Stimulated activated naive B cell treated with anti-CD40 and anti-IgM and Interleukin-4, amounts not matched to agents 10 μg/mL and 1 μg/mL and 100 μg/mL, for 72 hours (primary cell): Measurements from ENCODE around the gene ADGRB3.

Experiments used
- ATAC-seq, 2 donors: fragments of 150-1000 bp; cut with Tn5 transposase; replicated peaks; 2 replicates each; pipeline ENCODE4 v1.10.0; 2021; ENCODE audit warnings: moderate library complexity in 1 of 2
- DNase-seq: peaks from one replicate; pipeline ENCODE4 v3.0.0; 2021
- H3K27ac Mint-ChIP-seq: one replicate; pipeline ENCODE4 v1.8.0; 2022; ENCODE audit warnings: mild to moderate bottlenecking, mixed read lengths
- H3K27me3 Mint-ChIP-seq, 2 donors: one replicate each; pipeline ENCODE4 v1.8.0; 2022; ENCODE audit warnings: mixed read lengths in 2 of 2
- H3K36me3 Mint-ChIP-seq, 2 donors: one replicate each; pipeline ENCODE4 v1.8.0; 2022; ENCODE audit warnings: mixed read lengths in 2 of 2, mild to moderate bottlenecking in 1 of 2
- H3K4me1 Mint-ChIP-seq, 2 donors: one replicate each; pipeline ENCODE4 v1.8.0; 2022; ENCODE audit warnings: mixed read lengths in 2 of 2, mild to moderate bottlenecking in 1 of 2
- H3K4me3 Mint-ChIP-seq, 2 donors: one replicate each; pipeline ENCODE4 v1.8.0; 2022; ENCODE audit warnings: mild to moderate bottlenecking in 2 of 2, mixed read lengths in 2 of 2, moderate library complexity in 1 of 2
- H3K9me3 Mint-ChIP-seq, 2 donors: one replicate each; pipeline ENCODE4 v1.8.0; 2022; ENCODE audit warnings: mixed read lengths in 2 of 2, mild to moderate bottlenecking in 1 of 2

ADGRB3 gene

DNA sequence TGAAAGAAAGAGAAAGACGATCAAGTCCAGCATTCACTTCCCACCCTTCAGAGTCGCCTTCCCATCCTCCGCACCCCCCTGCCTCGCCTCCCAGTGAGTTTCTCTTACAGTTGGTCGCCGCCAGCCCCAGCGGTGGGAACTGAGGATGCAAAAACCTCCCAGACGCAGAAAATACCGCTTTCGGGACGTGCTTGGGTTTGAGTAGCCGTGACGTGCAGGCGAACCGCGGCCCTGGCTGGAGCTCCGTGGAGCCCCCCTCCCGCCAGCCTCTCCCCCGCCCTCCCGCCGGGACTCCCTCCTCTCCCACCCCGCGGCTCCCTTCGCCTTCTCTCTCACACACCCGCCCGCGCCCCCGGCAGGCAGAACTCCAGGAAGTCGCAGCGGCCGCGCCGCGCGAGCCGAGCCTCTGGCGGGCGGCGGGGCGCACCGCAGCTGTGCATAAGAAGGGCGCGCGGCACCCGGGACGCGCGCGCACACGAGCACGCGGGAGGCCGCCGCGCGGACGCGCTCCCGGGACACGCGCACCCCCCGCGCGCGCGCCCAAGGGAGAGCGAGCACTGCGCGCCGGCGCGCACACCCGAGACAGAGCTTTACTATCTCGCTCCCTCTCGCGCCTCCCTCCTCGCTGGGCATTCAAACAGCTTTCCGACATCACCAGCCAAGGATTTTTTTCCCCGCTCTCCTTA lies at the start of gene ADGRB3:
Gene ADGRB3, plus strand, starts transcription at position 557 of the 686 bp plus-strand sequence. CDS start 3,394 bp downstream, outside the sequence.
- peaks cover 45 to 66% of the 10 kb centered on the region in 2 donors for H3K27me3 Mint-ChIP-seq
- peak within 1 kb of the TSS; percentile 81 for H3K4me3 Mint-ChIP-seq
- ATAC-seq, result peak; percentile 74 to 80
- no peaks in the 10 kb centered on the region for H3K36me3 Mint-ChIP-seq
- peak; percentile 9 for DNase-seq
- peak within 1 kb of the TSS; percentile 65 for H3K27ac Mint-ChIP-seq
- H3K9me3 Mint-ChIP-seq, result no peaks in the 10 kb centered on the region
- H3K4me1 Mint-ChIP-seq, result peaks cover 13 to 28% of the 10 kb centered on the region in 2 donors

DNA sequence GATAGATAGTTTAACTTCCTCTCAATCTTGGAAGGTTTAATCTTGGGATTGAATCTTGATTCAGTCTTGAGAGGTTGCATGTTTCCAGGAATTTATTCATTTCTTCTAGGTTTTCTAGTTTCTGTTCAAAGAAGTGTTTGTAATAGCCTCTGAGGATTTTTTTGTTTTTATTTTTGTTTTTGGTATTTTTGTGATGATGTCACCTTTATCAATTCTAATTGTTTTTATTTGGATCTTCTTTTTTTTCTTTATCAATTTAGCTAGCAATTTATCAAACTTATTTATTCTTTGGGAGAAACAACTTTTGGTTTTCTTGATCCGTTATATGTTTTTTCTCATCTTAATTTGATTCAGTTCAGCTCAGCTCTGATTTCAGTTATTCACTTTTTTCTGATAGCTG lies 41.5 kb upstream of the ADGRB3 start:
- no peaks in the 10 kb centered on the region for H3K36me3 Mint-ChIP-seq
- H3K4me3 Mint-ChIP-seq, result no peak overlapping the region
- H3K27me3 Mint-ChIP-seq, result no peaks in the 10 kb centered on the region
- no peak overlapping the region for H3K27ac Mint-ChIP-seq
- peaks cover 9 to 14% of the 10 kb centered on the region in 2 donors for H3K9me3 Mint-ChIP-seq
- no peaks in the 10 kb centered on the region for H3K4me1 Mint-ChIP-seq
- ATAC-seq, result no peak
- DNase-seq, result no peak

DNA sequence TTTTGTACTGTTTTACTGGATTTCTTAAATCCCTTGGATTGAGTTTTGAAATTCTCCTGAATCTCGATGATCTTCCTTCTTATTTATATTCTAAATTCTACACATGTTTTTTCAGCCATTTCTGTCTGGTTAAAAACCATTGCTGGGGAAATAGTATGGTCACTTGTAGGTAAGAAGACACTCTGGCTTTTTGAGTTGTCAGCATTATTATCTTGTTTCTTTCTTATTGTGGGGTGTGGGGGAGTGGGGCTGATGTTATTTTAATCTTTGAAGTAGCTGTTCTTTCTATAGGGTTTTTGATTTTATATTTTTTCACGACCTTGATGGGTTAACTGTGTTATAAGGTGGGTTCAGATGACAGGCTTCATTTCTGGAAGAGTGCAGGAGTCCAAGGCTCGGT lies 37.4 kb upstream of the ADGRB3 start:
- no peaks in the 10 kb centered on the region for H3K4me1 Mint-ChIP-seq
- H3K27ac Mint-ChIP-seq, result no peak overlapping the region
- H3K9me3 Mint-ChIP-seq, result peaks cover 4 to 5% of the 10 kb centered on the region in 2 donors
- no peak overlapping the region for H3K4me3 Mint-ChIP-seq
- DNase-seq (no peak), ATAC-seq (no peak)
- H3K27me3 Mint-ChIP-seq, result no peaks in the 10 kb centered on the region
- H3K36me3 Mint-ChIP-seq, result no peaks in the 10 kb centered on the region

DNA sequence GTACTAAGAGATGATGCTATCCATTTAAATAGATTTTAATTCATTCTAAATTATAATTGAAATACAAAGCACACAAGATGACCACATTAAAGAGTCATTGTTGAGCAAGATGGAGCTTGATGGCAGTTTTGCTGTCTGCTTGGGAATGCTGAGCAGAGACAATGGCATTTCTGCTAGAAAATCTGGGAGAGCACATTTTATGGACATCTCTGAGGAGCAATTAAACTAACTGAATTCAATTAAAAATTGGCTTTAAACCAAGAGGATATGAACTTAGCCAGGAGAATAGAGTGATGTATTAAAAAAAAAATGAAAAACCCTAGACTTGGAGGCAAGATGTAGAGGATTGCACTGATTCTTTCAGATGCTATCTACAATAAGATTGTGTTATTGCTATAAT lies 19.1 kb upstream of the ADGRB3 start:
- Mint-ChIP-seq H3K36me3 (no peaks in the 10 kb centered on the region), H3K27ac (no peak overlapping the region), H3K4me1 (no peaks in the 10 kb centered on the region), H3K27me3 (no peaks in the 10 kb centered on the region), H3K9me3 (no peaks in the 10 kb centered on the region), H3K4me3 (no peak overlapping the region)
- ATAC-seq (no peak), DNase-seq (no peak)

DNA sequence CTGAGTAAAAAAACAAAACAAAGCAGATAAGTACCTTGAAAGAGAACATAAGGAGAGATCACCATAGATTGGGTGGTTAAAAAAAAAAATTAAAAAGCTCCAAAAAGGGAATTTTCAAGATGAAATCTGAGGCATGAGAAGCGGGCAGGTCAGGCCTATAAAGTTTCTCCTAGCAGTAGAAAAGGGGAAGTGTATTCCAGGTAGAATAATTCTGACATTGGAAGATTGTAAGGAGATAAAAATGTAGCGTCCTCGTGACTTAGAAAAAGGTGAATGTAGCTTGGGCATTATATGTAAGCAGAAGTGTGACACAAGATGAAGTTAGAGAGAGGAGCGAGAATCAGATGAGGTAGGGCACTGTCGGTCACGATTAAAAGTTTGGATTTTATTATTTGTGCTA lies 9.1 kb upstream of the ADGRB3 start:
- ATAC-seq (no peak), DNase-seq (no peak)
- Mint-ChIP-seq H3K4me3 (no peak overlapping the region), H3K27me3 (peaks cover 0 to 11% of the 10 kb centered on the region in 2 donors), H3K36me3 (no peaks in the 10 kb centered on the region), H3K4me1 (no peaks in the 10 kb centered on the region), H3K9me3 (peaks cover 0 to 2% of the 10 kb centered on the region in 2 donors), H3K27ac (no peak overlapping the region)

DNA sequence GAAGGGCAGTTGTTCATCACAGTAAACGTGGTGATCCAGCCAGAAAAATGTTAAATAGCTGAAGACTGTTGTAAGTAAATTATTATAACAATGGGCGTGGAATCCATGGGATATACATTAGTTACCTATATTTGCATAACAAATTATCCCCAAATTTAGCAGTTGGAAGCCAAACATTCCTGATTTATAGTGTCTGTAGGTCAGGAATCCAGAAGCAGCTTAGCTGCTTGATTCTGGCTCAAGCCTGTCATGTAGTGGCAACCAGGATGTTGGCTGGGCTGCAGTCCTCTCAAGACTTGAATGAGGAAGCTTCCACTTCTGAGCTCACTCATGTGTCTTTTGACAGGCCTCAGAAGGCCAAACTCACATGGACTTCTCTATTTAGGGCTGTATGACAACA lies 6.9 kb upstream of the ADGRB3 start:
- Mint-ChIP-seq H3K9me3 (peaks cover 0 to 2% of the 10 kb centered on the region in 2 donors), H3K4me3 (no peak overlapping the region), H3K27me3 (peaks cover 0 to 13% of the 10 kb centered on the region in 2 donors), H3K27ac (no peak overlapping the region), H3K36me3 (no peaks in the 10 kb centered on the region), H3K4me1 (no peaks in the 10 kb centered on the region)
- ATAC-seq (no peak), DNase-seq (no peak)

DNA sequence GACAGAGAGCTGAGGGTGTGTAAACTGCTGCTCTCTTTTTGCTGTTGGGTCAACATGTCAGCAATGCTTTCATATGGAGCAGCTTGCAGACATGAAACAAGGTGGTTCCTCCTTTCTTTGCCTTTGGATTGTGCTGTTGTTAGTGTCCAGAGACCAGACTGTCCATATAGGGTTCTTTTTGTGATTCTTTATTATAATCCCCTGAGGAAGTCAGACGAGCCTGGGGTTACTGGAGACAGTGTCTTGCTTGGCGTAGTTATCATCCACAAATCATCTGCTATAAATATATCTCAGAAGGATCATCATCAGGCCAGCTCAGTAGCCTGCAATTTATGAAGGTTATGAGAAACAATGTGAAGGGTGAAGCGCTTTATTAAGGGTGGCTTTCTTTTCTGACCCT lies 2.3 kb upstream of the ADGRB3 start:
- Mint-ChIP-seq H3K27ac (no peak overlapping the region), H3K27me3 (peaks cover 33 to 55% of the 10 kb centered on the region in 2 donors), H3K9me3 (peaks cover 0 to 2% of the 10 kb centered on the region in 2 donors), H3K4me1 (peaks cover 13 to 26% of the 10 kb centered on the region in 2 donors), H3K4me3 (no peak overlapping the region), H3K36me3 (no peaks in the 10 kb centered on the region)
- DNase-seq (no peak), ATAC-seq (no peak)

DNA sequence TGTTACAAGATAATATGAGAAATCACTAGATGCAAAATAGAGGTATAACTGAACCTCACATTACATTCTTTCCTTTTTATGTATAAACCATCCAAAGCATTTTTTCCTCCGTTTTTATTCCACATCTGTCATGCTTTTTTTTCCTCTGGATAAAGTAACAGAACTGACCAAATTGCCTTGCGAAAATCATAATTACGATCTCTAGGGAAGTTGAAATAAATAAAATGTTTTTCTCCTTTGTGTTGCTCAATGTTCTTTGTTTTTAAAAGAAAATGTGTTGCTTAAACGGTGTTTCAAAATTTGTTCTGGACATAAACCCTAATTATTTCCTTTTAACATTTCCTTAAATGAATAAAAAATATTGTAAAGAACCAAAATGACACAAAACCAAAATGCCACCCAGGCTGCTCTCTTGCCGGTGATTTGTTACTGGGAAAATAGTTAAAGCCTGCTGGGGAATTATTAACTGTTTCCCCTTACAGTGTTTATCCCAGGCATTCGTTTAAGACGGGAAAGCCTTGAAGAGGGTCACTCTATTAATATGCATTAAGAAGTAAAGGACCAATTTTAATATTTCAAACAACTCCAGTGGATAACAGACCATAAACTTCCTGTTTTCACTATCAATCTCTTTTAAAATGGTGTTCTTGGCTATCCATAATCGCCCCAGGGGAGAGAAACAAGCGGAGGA lies 1.7 kb upstream of the ADGRB3 start:
- Mint-ChIP-seq H3K27me3 (peaks cover 36 to 60% of the 10 kb centered on the region in 2 donors), H3K4me3 (no peak overlapping the region)

DNA sequence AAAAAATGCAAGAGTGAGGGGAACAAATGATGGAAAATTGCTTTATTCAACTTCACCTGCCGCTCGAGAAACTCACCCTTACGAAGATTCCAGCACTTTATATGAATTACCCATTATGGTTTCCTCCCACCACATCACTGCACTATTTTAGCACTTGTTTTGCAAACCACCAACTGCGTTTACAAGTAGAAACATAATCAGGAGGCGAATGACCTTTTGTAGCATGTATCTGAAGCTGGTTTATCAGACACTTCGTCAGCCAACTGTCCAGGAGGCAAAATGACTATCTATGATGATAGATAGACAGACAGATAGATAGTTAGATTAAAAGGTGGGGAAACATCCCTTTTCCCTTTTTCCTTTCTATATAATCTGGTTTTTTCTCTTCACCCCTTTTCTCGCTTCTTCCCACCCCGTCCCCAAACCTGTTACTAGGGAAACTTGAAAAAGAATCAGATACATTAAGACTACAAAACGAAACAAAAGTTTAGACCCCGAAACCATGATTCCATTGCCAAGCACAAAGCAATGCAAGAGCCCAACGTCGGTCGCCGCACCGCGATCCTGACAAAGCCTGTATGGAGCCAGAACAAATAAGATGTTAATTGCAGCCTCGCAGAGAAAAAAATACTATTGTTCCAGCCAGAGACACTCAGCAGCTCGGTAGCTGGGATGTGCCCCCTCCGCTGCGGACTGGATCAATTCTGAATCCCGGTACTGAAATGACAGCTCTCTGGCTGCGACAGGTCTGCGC lies 933 bp upstream of the ADGRB3 start:
- DNase-seq (no peak), ATAC-seq (peak in 1 of 2 donors; percentile 26)
- Mint-ChIP-seq H3K27ac (peak overlapping the region; percentile 22), H3K4me1 (peaks cover 13 to 26% of the 10 kb centered on the region in 2 donors), H3K4me3 (peak overlapping the region; percentile 81), H3K9me3 (no peaks in the 10 kb centered on the region), H3K27me3 (peaks cover 38 to 60% of the 10 kb centered on the region in 2 donors), H3K36me3 (no peaks in the 10 kb centered on the region)

More for the DNA sequence above, 1.7 kb upstream of the ADGRB3 start:
- no peak overlapping the region for H3K27ac Mint-ChIP-seq
- no peaks in the 10 kb centered on the region for H3K36me3 Mint-ChIP-seq
- ATAC-seq, result no peak
- peaks cover 0 to 2% of the 10 kb centered on the region in 2 donors for H3K9me3 Mint-ChIP-seq
- DNase-seq, result no peak
- H3K4me1 Mint-ChIP-seq, result peaks cover 13 to 26% of the 10 kb centered on the region in 2 donors

DNA sequence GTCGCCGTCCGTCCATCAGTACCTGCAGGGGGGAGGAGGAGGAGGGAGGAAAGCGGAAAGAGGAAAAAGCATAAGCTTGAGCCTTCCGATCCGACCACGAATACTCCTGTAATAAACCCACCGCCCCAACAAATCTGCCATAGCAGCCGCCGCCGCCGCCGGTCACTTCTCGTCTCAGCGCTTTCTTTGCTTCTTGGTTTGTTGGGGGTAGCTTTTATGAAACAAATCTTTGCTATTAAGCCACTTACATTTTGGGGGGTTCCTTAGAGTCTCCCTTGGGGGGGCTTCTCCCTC lies 277 bp downstream of the ADGRB3 start:
- H3K27me3 Mint-ChIP-seq, result peaks cover 50 to 66% of the 10 kb centered on the region in 2 donors
- H3K4me1 Mint-ChIP-seq, result peaks cover 15 to 32% of the 10 kb centered on the region in 2 donors
- peak overlapping the region; percentile 65 for H3K27ac Mint-ChIP-seq
- no peaks in the 10 kb centered on the region for H3K36me3 Mint-ChIP-seq
- H3K9me3 Mint-ChIP-seq, result no peaks in the 10 kb centered on the region
- DNase-seq (no peak), ATAC-seq (peak in 1 of 2 donors; percentile 14)
- H3K4me3 Mint-ChIP-seq, result peak overlapping the region; percentile 81

DNA sequence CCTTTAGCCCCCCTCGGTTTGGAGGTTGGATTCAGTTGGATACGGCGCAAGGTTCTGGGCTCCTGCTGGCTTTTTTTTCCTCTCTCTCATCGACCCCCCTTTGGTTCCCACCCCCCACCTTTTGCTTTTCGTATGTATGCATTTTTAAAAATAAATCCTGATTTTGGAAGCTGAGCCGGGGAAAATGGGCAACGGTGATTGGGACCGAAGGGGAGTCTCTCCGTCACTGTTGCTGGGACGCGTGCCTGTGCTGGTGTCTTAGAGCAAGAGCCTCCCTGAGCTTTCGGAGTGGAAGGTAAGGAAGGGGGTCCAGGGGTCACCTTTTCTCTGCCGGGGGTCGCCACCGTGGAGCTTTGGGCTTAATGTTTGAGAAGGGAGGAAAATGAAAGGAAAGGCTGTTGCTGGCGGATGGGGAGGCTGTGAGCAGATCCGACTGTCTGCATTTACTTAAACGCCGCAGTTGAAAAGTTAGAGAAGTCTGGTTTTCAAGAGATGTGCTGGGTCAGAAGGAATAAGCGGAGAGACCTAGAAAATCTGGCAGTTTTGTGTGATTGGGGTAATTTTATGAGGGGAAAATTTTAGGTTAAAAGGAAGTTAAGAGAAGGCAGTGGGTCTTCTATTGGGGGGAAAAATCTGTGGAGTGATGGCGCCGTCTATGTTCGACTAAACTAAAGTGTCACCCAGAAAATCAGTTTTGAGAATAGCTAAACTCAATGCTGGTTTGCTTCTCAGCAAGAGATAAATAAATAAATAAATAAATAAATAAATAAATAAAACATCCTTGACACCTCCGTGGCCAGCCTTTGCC lies 828 bp downstream of the ADGRB3 start:
- H3K36me3 Mint-ChIP-seq, result no peaks in the 10 kb centered on the region
- H3K27me3 Mint-ChIP-seq, result peaks cover 54 to 63% of the 10 kb centered on the region in 2 donors
- H3K4me3 Mint-ChIP-seq, result peak overlapping the region; percentile 81
- H3K4me1 Mint-ChIP-seq, result peaks cover 15 to 37% of the 10 kb centered on the region in 2 donors
- H3K27ac Mint-ChIP-seq, result no peak overlapping the region
- no peaks in the 10 kb centered on the region for H3K9me3 Mint-ChIP-seq
- ATAC-seq (no peak), DNase-seq (no peak)

DNA sequence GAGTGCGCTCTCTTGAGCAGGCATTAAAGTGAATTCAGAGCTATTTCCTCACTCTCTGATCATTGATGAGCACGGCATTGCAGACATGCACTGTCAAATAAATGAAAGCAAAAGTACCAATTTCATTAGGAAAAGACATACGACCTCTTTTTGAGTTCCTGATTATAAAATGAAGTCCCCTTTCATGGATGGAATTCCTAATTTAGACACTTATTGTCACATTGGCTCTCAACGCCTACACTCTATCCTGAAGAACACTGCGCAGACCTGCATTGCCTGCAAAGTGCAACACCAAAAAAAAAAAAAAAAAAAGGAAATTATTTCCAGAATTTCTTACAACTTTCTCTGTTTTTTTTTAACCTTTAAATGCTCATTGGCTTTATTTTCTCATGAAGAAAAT lies 1.6 kb downstream of the ADGRB3 start:
- ATAC-seq (no peak), DNase-seq (no peak)
- peaks cover 54 to 63% of the 10 kb centered on the region in 2 donors for H3K27me3 Mint-ChIP-seq
- H3K27ac Mint-ChIP-seq, result no peak overlapping the region
- no peaks in the 10 kb centered on the region for H3K9me3 Mint-ChIP-seq
- peaks cover 15 to 37% of the 10 kb centered on the region in 2 donors for H3K4me1 Mint-ChIP-seq
- H3K36me3 Mint-ChIP-seq, result no peaks in the 10 kb centered on the region
- no peak overlapping the region for H3K4me3 Mint-ChIP-seq

DNA sequence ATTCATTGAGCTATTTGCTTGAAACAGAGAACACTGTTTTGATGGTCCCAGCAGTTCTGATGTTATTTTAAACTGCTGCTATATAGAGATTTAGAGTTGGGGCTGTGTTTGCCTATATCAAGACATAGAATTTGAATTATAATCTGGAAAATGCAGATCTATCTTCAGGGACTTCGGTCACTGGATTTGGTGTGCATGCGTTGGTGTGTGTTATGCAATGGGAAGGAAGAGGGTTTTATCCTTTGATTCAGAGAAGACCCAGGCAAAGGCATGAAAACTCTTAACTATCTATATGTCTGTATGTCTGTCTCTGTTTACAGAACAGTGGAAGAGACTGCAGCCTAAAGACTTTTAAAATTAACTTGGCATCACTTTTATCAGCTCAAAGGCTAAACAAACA lies 2.0 kb downstream of the ADGRB3 start:
- DNase-seq, result no peak
- Mint-ChIP-seq H3K4me1 (peaks cover 15 to 37% of the 10 kb centered on the region in 2 donors), H3K27me3 (peaks cover 54 to 63% of the 10 kb centered on the region in 2 donors), H3K36me3 (no peaks in the 10 kb centered on the region), H3K27ac (no peak overlapping the region), H3K4me3 (no peak overlapping the region), H3K9me3 (no peaks in the 10 kb centered on the region)
- ATAC-seq, result no peak

DNA sequence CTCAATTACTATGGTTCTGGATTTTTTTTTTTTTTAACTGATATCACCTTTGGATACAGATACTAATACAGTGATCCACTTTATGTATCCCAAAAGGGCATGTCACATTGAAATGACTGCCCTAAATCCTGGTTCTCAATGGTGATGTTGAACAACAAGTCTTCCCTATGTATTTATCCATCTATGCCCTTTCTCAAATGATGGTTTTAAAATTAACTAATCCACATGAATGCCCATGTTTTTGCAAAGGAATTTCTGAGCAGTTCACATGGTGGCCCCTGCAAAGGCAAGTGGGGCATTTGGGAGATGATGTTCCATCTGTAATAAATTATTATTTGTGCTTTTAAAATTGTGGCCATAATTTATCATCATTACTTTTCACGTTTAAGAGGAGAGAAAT lies 2.7 kb downstream of the ADGRB3 start:
- Mint-ChIP-seq H3K9me3 (no peaks in the 10 kb centered on the region), H3K27ac (no peak overlapping the region), H3K4me1 (peaks cover 15 to 37% of the 10 kb centered on the region in 2 donors), H3K36me3 (no peaks in the 10 kb centered on the region), H3K4me3 (no peak overlapping the region), H3K27me3 (peaks cover 54 to 63% of the 10 kb centered on the region in 2 donors)
- DNase-seq, result no peak
- no peak for ATAC-seq
